ENCODE measurements around the gene DDX53.

DDX53 gene

DNA sequence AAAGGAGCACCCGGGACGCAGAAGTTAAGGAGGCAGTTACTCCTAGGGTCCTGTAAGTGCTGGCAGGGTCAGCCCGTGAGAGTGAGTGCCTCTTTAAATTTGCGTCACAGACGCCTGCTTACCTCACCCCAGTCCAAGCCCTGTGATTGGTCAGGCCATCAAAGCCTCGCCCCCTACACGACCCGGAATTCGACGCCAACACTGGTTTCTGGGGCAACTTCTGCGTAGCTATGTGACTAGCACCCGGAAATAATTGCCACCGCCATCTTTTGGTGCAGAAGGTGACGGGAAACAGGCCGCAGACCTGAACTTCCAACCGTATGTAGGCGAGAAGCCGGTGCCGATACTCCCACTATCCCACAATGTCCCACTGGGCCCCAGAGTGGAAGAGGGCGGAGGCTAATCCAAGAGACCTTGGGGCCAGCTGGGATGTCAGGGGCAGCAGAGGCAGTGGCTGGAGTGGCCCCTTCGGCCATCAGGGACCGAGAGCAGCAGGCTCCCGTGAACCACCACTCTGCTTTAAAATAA lies at the start of gene DDX53:
DDX53 (plus strand) TSS at position 265 of the 528 bp plus-strand sequence; CDS start at position 363, 98 bp downstream.
- no peak within 1 kb of the TSS for H3K27ac ChIP-seq (ENCODE audit: low read depth, low read length)
- H3K4me1 ChIP-seq (ENCODE audit: control insufficient read depth in 5 of 5, insufficient read depth in 5 of 5, low read length in 5 of 5): no peaks in the 10 kb centered on the region
- H3K9ac ChIP-seq (ENCODE audit: low read length in 5 of 5): no peak within 1 kb of the TSS
- H3K27me3 ChIP-seq (ENCODE audit: control insufficient read depth in 5 of 5, insufficient read depth in 4 of 5, low read length in 5 of 5): peaks cover 0 to 5% (median 0%) of the 10 kb centered on the region in 5 donors
- H3K4me3 ChIP-seq (ENCODE audit: low read depth in 1 of 5, low read length in 5 of 5): no peak within 1 kb of the TSS
- no peaks in the 10 kb centered on the region for H3K36me3 ChIP-seq (ENCODE audit: control insufficient read depth in 5 of 5, insufficient read depth in 5 of 5, low read length in 5 of 5)
- no peaks in the 10 kb centered on the region for H3K9me3 ChIP-seq (ENCODE audit: control insufficient read depth in 5 of 5, low read length in 5 of 5)

DNA sequence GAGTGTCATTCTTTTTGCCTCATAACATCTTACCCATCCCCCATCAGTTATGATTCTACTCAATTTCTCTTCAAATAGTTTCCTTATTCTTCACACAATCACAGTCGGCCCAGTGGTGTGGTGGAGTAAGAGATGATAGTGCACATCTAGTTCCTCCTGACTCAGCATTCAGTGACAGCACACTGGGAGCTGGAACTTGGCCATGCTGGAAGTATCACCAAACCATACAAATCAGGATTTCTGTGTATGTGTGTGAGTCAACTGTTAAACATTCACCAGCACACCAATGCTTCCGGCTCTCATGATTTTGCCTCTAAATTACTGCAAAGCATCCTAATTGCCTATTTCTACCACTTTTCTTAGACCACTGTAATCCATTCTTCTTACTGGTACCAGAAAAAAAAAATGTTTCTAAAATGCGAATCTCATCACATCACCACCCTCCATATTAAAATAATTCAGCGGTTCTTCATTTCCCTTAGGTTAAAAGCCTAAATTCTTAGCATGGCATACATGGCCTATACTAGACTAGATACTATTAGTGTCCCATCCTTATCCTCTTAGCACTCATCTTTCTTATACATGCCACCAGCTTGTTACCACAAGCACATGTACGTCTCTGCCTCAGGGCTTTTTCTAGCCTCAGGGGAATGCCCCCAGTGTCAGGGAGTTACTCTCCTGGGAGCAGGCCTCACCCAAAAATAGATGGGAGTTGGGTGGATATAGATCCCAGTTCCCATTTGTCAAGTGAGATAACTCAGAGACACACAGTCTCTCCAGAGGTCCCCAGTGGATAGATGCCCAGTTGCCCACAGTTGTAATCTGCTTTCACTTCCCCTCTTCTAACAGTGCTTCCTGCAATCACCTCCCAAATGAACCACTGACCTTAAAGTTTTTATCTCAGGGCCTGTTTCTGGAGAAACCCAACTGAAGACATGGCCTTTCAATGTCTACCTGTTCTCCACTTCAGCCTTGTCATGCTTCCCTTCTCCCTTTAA lies 49.2 kb upstream of the DDX53 start:
- H3K27ac ChIP-seq (ENCODE audit: low read depth, low read length): no peak overlapping the region
- no peaks in the 10 kb centered on the region for H3K36me3 ChIP-seq (ENCODE audit: control insufficient read depth in 5 of 5, insufficient read depth in 5 of 5, low read length in 5 of 5)
- H3K4me1 ChIP-seq (ENCODE audit: control insufficient read depth in 5 of 5, insufficient read depth in 5 of 5, low read length in 5 of 5): no peaks in the 10 kb centered on the region
- H3K9ac ChIP-seq (ENCODE audit: low read length in 5 of 5): no peak overlapping the region
- no peaks in the 10 kb centered on the region for H3K27me3 ChIP-seq (ENCODE audit: control insufficient read depth in 5 of 5, insufficient read depth in 4 of 5, low read length in 5 of 5)
- H3K9me3 ChIP-seq (ENCODE audit: control insufficient read depth in 5 of 5, low read length in 5 of 5): no peaks in the 10 kb centered on the region
- H3K4me3 ChIP-seq (ENCODE audit: low read depth in 1 of 5, low read length in 5 of 5): no peak overlapping the region

DNA sequence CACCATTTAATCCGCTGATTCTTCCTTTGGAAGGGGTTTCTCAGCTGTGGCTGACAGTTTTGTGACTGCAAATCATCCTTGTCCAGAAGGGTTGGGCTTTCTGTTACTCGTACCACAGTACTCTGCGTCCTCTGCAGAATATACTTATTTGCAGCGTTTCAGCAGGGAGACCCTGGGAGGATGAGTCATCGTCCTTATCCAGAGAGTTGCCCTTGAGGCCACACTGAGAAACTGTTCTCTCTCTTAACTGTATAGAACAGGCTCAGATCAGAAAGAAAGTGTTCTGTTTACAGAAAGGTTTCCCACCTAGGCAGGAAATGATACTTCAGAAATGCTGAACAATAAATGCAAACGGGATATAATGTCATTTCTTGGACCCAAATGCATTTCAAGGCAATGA lies 47.8 kb upstream of the DDX53 start:
- Histone ChIP-seq H3K9ac (ENCODE audit: low read length in 5 of 5) (no peak overlapping the region), H3K27me3 (ENCODE audit: control insufficient read depth in 5 of 5, insufficient read depth in 4 of 5, low read length in 5 of 5) (peaks cover 0 to 6% (median 0%) of the 10 kb centered on the region in 5 donors), H3K36me3 (ENCODE audit: control insufficient read depth in 5 of 5, insufficient read depth in 5 of 5, low read length in 5 of 5) (no peaks in the 10 kb centered on the region), H3K27ac (ENCODE audit: low read depth, low read length) (no peak overlapping the region), H3K4me3 (ENCODE audit: low read depth in 1 of 5, low read length in 5 of 5) (no peak overlapping the region), H3K4me1 (ENCODE audit: control insufficient read depth in 5 of 5, insufficient read depth in 5 of 5, low read length in 5 of 5) (no peaks in the 10 kb centered on the region), H3K9me3 (ENCODE audit: control insufficient read depth in 5 of 5, low read length in 5 of 5) (no peaks in the 10 kb centered on the region)

DNA sequence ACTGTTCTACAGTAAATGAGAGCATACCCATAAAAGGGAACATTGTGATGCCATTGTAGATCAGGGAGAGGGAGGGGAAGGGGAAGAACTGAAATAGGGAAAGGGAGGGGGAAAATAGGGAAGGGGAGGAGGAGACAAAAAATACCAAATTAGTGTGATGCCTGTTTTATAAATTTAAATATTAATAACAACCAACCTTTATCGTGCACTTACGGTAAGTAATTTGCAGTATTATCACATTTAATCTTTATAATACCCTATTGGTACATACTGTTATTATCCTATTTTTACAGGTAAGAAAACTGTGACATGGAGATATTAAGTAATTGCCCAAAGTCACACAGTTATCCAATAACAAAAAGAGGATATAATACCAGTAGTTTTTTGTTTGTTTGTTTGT lies 41.5 kb upstream of the DDX53 start:
- Histone ChIP-seq H3K4me3 (ENCODE audit: low read depth in 1 of 5, low read length in 5 of 5) (no peak overlapping the region), H3K27ac (ENCODE audit: low read depth, low read length) (no peak overlapping the region), H3K4me1 (ENCODE audit: control insufficient read depth in 5 of 5, insufficient read depth in 5 of 5, low read length in 5 of 5) (no peaks in the 10 kb centered on the region), H3K27me3 (ENCODE audit: control insufficient read depth in 5 of 5, insufficient read depth in 4 of 5, low read length in 5 of 5) (peaks cover 0 to 6% (median 0%) of the 10 kb centered on the region in 5 donors), H3K9ac (ENCODE audit: low read length in 5 of 5) (no peak overlapping the region), H3K36me3 (ENCODE audit: control insufficient read depth in 5 of 5, insufficient read depth in 5 of 5, low read length in 5 of 5) (no peaks in the 10 kb centered on the region), H3K9me3 (ENCODE audit: control insufficient read depth in 5 of 5, low read length in 5 of 5) (no peaks in the 10 kb centered on the region)

DNA sequence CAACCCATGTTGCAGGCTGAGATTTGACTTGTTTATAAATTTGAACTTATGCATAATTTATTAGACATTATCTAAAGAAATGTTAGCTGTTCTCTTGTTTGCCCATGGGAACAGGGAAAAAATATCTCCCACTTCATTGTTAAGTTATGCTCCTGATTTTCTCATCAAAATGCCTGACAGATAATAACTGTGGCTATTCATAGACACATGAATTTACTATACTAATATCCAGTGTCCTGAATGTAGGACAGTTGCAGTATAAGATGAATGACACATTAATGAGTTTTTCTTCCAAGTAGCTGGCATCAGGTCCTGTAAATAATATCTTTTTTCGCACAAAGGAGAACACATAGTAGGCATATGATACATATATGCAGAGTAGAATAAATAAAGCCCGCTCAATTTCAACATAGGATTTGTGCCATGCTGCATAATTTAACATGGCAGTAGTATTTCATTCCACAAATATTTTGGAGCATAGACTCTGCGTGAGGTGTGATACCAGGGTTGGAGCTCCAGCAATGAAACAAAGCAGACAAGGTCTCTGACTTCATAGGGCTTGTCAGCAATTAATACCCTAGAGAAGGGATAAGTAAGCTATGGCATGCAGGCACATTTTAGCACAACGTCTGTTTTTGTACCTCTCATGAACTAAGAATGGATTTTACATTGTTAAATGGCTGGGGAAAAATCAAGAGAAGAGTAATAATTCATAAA lies 40.4 kb upstream of the DDX53 start:
- Histone ChIP-seq H3K9me3 (ENCODE audit: control insufficient read depth in 5 of 5, low read length in 5 of 5) (no peaks in the 10 kb centered on the region), H3K4me3 (ENCODE audit: low read depth in 1 of 5, low read length in 5 of 5) (no peak overlapping the region), H3K27ac (ENCODE audit: low read depth, low read length) (no peak overlapping the region), H3K4me1 (ENCODE audit: control insufficient read depth in 5 of 5, insufficient read depth in 5 of 5, low read length in 5 of 5) (no peaks in the 10 kb centered on the region), H3K9ac (ENCODE audit: low read length in 5 of 5) (no peak overlapping the region), H3K27me3 (ENCODE audit: control insufficient read depth in 5 of 5, insufficient read depth in 4 of 5, low read length in 5 of 5) (peaks cover 0 to 10% (median 0%) of the 10 kb centered on the region in 5 donors), H3K36me3 (ENCODE audit: control insufficient read depth in 5 of 5, insufficient read depth in 5 of 5, low read length in 5 of 5) (no peaks in the 10 kb centered on the region)

DNA sequence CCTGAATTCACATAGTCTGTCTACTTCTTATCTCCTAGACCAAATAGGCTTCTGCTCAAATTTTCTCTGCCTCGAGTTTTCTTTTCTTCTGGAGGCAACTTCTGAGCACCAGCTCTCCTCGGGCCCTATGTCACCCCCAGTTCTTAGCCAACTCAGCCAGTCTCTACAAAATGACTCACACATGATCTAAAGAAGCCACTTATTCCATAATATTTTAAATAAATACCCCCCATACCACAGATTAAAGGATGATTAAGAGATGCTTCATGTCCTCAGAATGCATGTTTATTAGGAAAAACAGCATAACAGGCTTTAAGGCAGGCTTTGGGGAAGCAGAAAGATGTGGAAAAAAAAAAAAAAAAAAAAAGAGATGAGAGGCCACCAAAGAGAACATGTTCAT lies 36.6 kb upstream of the DDX53 start:
- Histone ChIP-seq H3K27ac (ENCODE audit: low read depth, low read length) (no peak overlapping the region), H3K27me3 (ENCODE audit: control insufficient read depth in 5 of 5, insufficient read depth in 4 of 5, low read length in 5 of 5) (peaks cover 0 to 4% (median 0%) of the 10 kb centered on the region in 5 donors), H3K4me3 (ENCODE audit: low read depth in 1 of 5, low read length in 5 of 5) (no peak overlapping the region), H3K9ac (ENCODE audit: low read length in 5 of 5) (no peak overlapping the region), H3K36me3 (ENCODE audit: control insufficient read depth in 5 of 5, insufficient read depth in 5 of 5, low read length in 5 of 5) (no peaks in the 10 kb centered on the region), H3K4me1 (ENCODE audit: control insufficient read depth in 5 of 5, insufficient read depth in 5 of 5, low read length in 5 of 5) (no peaks in the 10 kb centered on the region), H3K9me3 (ENCODE audit: control insufficient read depth in 5 of 5, low read length in 5 of 5) (no peaks in the 10 kb centered on the region)

DNA sequence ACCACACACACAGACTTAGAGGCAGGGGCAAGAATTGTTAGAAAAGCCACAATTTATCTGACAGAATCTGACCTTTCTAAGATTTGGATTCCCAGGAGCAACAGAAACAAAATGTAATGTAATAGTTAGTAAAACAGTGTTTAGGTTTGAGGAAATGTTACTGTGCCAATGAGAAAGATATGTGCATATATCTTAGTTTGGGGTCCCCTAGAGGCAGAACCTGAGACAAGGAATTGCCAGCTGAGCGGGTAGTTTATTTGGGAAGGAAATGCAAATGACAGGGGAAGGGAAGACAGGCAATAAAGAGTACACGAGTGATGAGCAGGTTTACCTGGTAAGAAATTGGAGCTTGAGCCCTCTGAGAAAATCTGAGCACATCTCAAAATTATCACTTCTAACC lies 31.3 kb upstream of the DDX53 start:
- H3K9me3 ChIP-seq (ENCODE audit: control insufficient read depth in 5 of 5, low read length in 5 of 5): peaks cover 0 to 3% (median 3%) of the 10 kb centered on the region in 5 donors
- H3K9ac ChIP-seq (ENCODE audit: low read length in 5 of 5): no peak overlapping the region
- H3K27me3 ChIP-seq (ENCODE audit: control insufficient read depth in 5 of 5, insufficient read depth in 4 of 5, low read length in 5 of 5): peaks cover 0 to 4% (median 0%) of the 10 kb centered on the region in 5 donors
- no peak overlapping the region for H3K27ac ChIP-seq (ENCODE audit: low read depth, low read length)
- no peaks in the 10 kb centered on the region for H3K4me1 ChIP-seq (ENCODE audit: control insufficient read depth in 5 of 5, insufficient read depth in 5 of 5, low read length in 5 of 5)
- H3K4me3 ChIP-seq (ENCODE audit: low read depth in 1 of 5, low read length in 5 of 5): no peak overlapping the region
- no peaks in the 10 kb centered on the region for H3K36me3 ChIP-seq (ENCODE audit: control insufficient read depth in 5 of 5, insufficient read depth in 5 of 5, low read length in 5 of 5)

DNA sequence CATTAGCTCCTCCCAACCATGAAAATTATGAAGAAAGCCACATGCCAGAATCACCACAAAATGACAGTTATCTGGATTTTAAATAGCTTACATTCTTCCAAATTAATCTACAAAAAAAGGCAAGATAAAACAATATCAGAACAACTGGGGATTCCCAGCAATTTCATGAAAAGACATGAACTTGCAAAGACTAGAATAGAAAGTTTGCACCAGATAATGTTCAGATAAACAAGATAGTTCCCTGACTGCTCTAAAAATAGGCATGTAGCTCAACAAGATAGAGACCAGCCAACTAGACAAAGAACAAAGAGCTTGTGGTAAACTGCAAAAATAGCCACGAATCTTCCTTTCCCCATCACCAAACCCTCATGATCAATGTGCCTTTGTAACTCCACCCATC lies 30.3 kb upstream of the DDX53 start:
- no peak overlapping the region for H3K4me3 ChIP-seq (ENCODE audit: low read depth in 1 of 5, low read length in 5 of 5)
- no peak overlapping the region for H3K9ac ChIP-seq (ENCODE audit: low read length in 5 of 5)
- H3K9me3 ChIP-seq (ENCODE audit: control insufficient read depth in 5 of 5, low read length in 5 of 5): peaks cover 0 to 3% (median 3%) of the 10 kb centered on the region in 5 donors
- H3K27ac ChIP-seq (ENCODE audit: low read depth, low read length): no peak overlapping the region
- no peaks in the 10 kb centered on the region for H3K4me1 ChIP-seq (ENCODE audit: control insufficient read depth in 5 of 5, insufficient read depth in 5 of 5, low read length in 5 of 5)
- no peaks in the 10 kb centered on the region for H3K36me3 ChIP-seq (ENCODE audit: control insufficient read depth in 5 of 5, insufficient read depth in 5 of 5, low read length in 5 of 5)
- H3K27me3 ChIP-seq (ENCODE audit: control insufficient read depth in 5 of 5, insufficient read depth in 4 of 5, low read length in 5 of 5): no peaks in the 10 kb centered on the region

DNA sequence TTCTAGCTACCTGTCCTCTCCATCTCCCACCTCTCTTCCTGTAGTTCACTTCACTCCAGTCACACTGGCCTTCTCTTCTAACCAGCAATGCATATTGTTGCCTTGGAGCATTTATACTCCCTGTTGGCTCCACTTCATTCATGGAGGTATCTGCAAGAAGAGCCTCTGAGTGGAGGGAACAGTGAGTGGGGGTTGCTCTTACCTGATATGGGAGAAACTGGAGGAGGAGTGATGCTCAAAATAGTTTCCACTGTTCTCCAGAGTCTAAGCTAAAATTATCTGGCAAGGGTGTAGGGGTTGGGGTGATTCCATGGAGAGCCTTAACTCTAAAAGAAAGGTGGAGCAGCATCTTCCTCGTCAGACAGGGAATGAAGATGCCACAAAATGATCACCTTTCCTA lies 28.9 kb upstream of the DDX53 start:
- H3K27ac ChIP-seq (ENCODE audit: low read depth, low read length): no peak overlapping the region

DNA sequence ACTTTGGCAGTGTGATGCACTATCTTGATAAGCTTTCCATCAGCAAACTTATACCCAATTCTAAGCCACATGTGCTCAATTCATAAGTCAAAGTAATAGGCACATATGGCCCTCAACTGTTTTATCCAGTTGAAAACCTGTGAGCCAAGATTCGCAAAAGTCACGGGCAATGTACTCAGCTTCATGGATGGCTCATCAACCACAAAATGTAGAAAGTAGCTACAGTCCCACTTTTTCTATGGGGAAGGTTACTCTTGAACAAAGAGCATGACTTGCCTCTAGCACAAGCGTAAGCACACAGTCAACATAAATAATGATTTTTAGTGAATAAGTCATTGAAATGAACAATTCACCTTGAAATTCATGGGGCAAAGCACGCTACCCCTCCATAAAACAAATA lies 25.1 kb upstream of the DDX53 start:
- Histone ChIP-seq H3K27ac (ENCODE audit: low read depth, low read length) (no peak overlapping the region), H3K9ac (ENCODE audit: low read length in 5 of 5) (no peak overlapping the region), H3K4me1 (ENCODE audit: control insufficient read depth in 5 of 5, insufficient read depth in 5 of 5, low read length in 5 of 5) (no peaks in the 10 kb centered on the region), H3K36me3 (ENCODE audit: control insufficient read depth in 5 of 5, insufficient read depth in 5 of 5, low read length in 5 of 5) (no peaks in the 10 kb centered on the region), H3K27me3 (ENCODE audit: control insufficient read depth in 5 of 5, insufficient read depth in 4 of 5, low read length in 5 of 5) (peaks cover 0 to 3% (median 0%) of the 10 kb centered on the region in 5 donors), H3K9me3 (ENCODE audit: control insufficient read depth in 5 of 5, low read length in 5 of 5) (peaks cover 0 to 3% (median 0%) of the 10 kb centered on the region in 5 donors), H3K4me3 (ENCODE audit: low read depth in 1 of 5, low read length in 5 of 5) (no peak overlapping the region)

More for the DNA sequence above, 28.9 kb upstream of the DDX53 start:
- Histone ChIP-seq H3K4me3 (ENCODE audit: low read depth in 1 of 5, low read length in 5 of 5) (no peak overlapping the region), H3K36me3 (ENCODE audit: control insufficient read depth in 5 of 5, insufficient read depth in 5 of 5, low read length in 5 of 5) (no peaks in the 10 kb centered on the region), H3K9ac (ENCODE audit: low read length in 5 of 5) (no peak overlapping the region), H3K4me1 (ENCODE audit: control insufficient read depth in 5 of 5, insufficient read depth in 5 of 5, low read length in 5 of 5) (no peaks in the 10 kb centered on the region), H3K9me3 (ENCODE audit: control insufficient read depth in 5 of 5, low read length in 5 of 5) (peaks cover 0 to 3% (median 3%) of the 10 kb centered on the region in 5 donors), H3K27me3 (ENCODE audit: control insufficient read depth in 5 of 5, insufficient read depth in 4 of 5, low read length in 5 of 5) (no peaks in the 10 kb centered on the region)
